ACC112 (cell line): ENCODE data around the gene CDH16.
"Not testable (repeated sequence)": the region's sequence is repeated elsewhere in the genome, so short reads cannot be mapped to it uniquely, and the experiment has no call there.

Experiments
- H2AFZ ChIP-seq: fragments of 200-600 bp; sonication (generic); one replicate; pipeline ENCODE4 v1.6.0; 2017; ENCODE audit warnings: antibody characterized with exemption, low read length; ENCODE audit not compliant: unreplicated experiment
- H3K27ac ChIP-seq: fragments of 200-600 bp; sonication (generic); 2 replicates; pipeline ENCODE4 v1.5.1; 2014; ENCODE audit warnings: low read depth, mild to moderate bottlenecking, antibody characterized with exemption, low read length, moderate library complexity
- H3K27me3 ChIP-seq: fragments of 200-600 bp; sonication (generic); 2 replicates; pipeline ENCODE4 v1.6.1; 2014; ENCODE audit warnings: mild to moderate bottlenecking, antibody characterized with exemption, low read length, moderate library complexity, mixed read lengths; ENCODE audit not compliant: insufficient read depth
- H3K36me3 ChIP-seq: fragments of 200-600 bp; sonication (generic); 2 replicates; pipeline ENCODE4 v1.6.1; 2016; ENCODE audit warnings: mild to moderate bottlenecking, antibody characterized with exemption, low read length, moderate library complexity, mixed read lengths; ENCODE audit not compliant: insufficient read depth
- H3K4me1 ChIP-seq: fragments of 200-600 bp; sonication (generic); one replicate; pipeline ENCODE4 v1.6.1; 2016; ENCODE audit warnings: low read length, mixed read lengths; ENCODE audit not compliant: insufficient read depth, unreplicated experiment, control insufficient read depth
- H3K4me3 ChIP-seq: fragments of 200-600 bp; sonication (generic); 2 replicates; pipeline ENCODE4 v1.5.1; 2014; ENCODE audit warnings: mild to moderate bottlenecking, low read depth, low read length
- H3K79me2 ChIP-seq: fragments of 200-600 bp; sonication (generic); one replicate; pipeline ENCODE4 v1.6.0; 2016; ENCODE audit warnings: low read length; ENCODE audit not compliant: control insufficient read depth, unreplicated experiment, insufficient read depth

CDH16 gene

GRCh38 chr16:66902648-66903543 lies 15.8 kb downstream of the CDH16 start:
- Histone ChIP-seq H3K36me3 (no peaks in the 10 kb centered on the region), H3K27ac (no peak overlapping the region), H3K27me3 (no peaks in the 10 kb centered on the region), H3K4me3 (no peak overlapping the region), H2AFZ (no peak overlapping the region), H3K79me2 (no peaks in the 10 kb centered on the region), H3K4me1 (peaks cover 19% of the 10 kb centered on the region)

GRCh38 chr16:66901626-66902025 lies 17.1 kb downstream of the CDH16 start:
- Histone ChIP-seq H3K4me3 (no peak overlapping the region), H3K79me2 (no peaks in the 10 kb centered on the region), H3K27me3 (no peaks in the 10 kb centered on the region), H2AFZ (no peak overlapping the region), H3K4me1 (peaks cover 19% of the 10 kb centered on the region), H3K27ac (no peak overlapping the region), H3K36me3 (no peaks in the 10 kb centered on the region)

GRCh38 chr16:66900721-66901441 lies 17.8 kb downstream of the CDH16 start:
- H3K27me3 ChIP-seq, result no peaks in the 10 kb centered on the region
- no peaks in the 10 kb centered on the region for H3K79me2 ChIP-seq
- H3K4me1 ChIP-seq, result peaks cover 24% of the 10 kb centered on the region
- no peaks in the 10 kb centered on the region for H3K36me3 ChIP-seq
- no peak overlapping the region for H3K27ac ChIP-seq
- H3K4me3 ChIP-seq, result no peak overlapping the region
- H2AFZ ChIP-seq, result no peak overlapping the region

- no peaks in the 10 kb centered on the region for H3K27me3 ChIP-seq
- H3K36me3 ChIP-seq, result no peaks in the 10 kb centered on the region
- peak overlapping the region; percentile 4 for H2AFZ ChIP-seq
- H3K4me1 ChIP-seq, result peaks cover 29% of the 10 kb centered on the region
- peak overlapping the region; percentile 66 for H3K27ac ChIP-seq
- no peak overlapping the region for H3K4me3 ChIP-seq
- H3K79me2 ChIP-seq, result no peaks in the 10 kb centered on the region
Measured at GRCh38 chr16:66899945-66900710, 18.6 kb downstream of the CDH16 start.

- H3K36me3 ChIP-seq, result no peaks in the 10 kb centered on the region
- no peaks in the 10 kb centered on the region for H3K27me3 ChIP-seq
- peak overlapping the region; percentile 66 for H3K27ac ChIP-seq
- peaks cover 29% of the 10 kb centered on the region for H3K4me1 ChIP-seq
- H3K79me2 ChIP-seq, result no peaks in the 10 kb centered on the region
- H2AFZ ChIP-seq, result no peak overlapping the region
- H3K4me3 ChIP-seq, result no peak overlapping the region
Measured at GRCh38 chr16:66899310-66899944, 19.3 kb downstream of the CDH16 start.

GRCh38 chr16:66898933-66899309 lies 19.8 kb downstream of the CDH16 start:
- H3K27me3 ChIP-seq, result no peaks in the 10 kb centered on the region
- H3K4me1 ChIP-seq, result peaks cover 29% of the 10 kb centered on the region
- no peaks in the 10 kb centered on the region for H3K79me2 ChIP-seq
- no peak overlapping the region for H2AFZ ChIP-seq
- no peak overlapping the region; the same call in 1 of the 2 replicates for H3K27ac ChIP-seq
- H3K36me3 ChIP-seq, result no peaks in the 10 kb centered on the region
- H3K4me3 ChIP-seq, result no peak overlapping the region

- Histone ChIP-seq H3K27ac (no peak overlapping the region), H3K4me1 (peaks cover 29% of the 10 kb centered on the region), H3K79me2 (no peaks in the 10 kb centered on the region), H3K36me3 (no peaks in the 10 kb centered on the region), H3K4me3 (no peak overlapping the region), H2AFZ (no peak overlapping the region), H3K27me3 (no peaks in the 10 kb centered on the region)
Measured at GRCh38 chr16:66898207-66898606, 20.5 kb downstream of the CDH16 start.

GRCh38 chr16:66896682-66897081 lies 22.0 kb downstream of the CDH16 start:
- not testable (repeated sequence) for H3K36me3 ChIP-seq, H3K79me2 ChIP-seq, H3K4me3 ChIP-seq, H3K27ac ChIP-seq, H2AFZ ChIP-seq, H3K27me3 ChIP-seq
- peaks cover 33% of the 10 kb centered on the region for H3K4me1 ChIP-seq

- no peaks in the 10 kb centered on the region for H3K27me3 ChIP-seq
- H3K4me1 ChIP-seq, result peaks cover 32% of the 10 kb centered on the region
- H3K27ac ChIP-seq, result no peak overlapping the region
- H3K4me3 ChIP-seq, result no peak overlapping the region
- no peak overlapping the region for H2AFZ ChIP-seq
- H3K36me3 ChIP-seq, result no peaks in the 10 kb centered on the region
- no peaks in the 10 kb centered on the region for H3K79me2 ChIP-seq
Measured at GRCh38 chr16:66895999-66896398, 22.7 kb downstream of the CDH16 start.

GRCh38 chr16:66895689-66895979 lies 23.1 kb downstream of the CDH16 start:
- no peak overlapping the region for H3K4me3 ChIP-seq
- H3K27me3 ChIP-seq, result no peaks in the 10 kb centered on the region
- no peaks in the 10 kb centered on the region for H3K79me2 ChIP-seq
- no peak overlapping the region for H2AFZ ChIP-seq
- no peaks in the 10 kb centered on the region for H3K36me3 ChIP-seq
- H3K4me1 ChIP-seq, result peaks cover 28% of the 10 kb centered on the region
- no peak overlapping the region for H3K27ac ChIP-seq
